GM18907 (cell line): ENCODE data around the gene TFPI2.
A peak's percentile ranks its signal among the peaks of the same experiment; 100 is the strongest.

ENCODE experiments used
- ATAC-seq: cut with Tn5 transposase; IDR thresholded peaks from one replicate; pipeline ENCODE4 v1.9.1; 2021; ENCODE audit warnings: mild to moderate bottlenecking, moderate library complexity; ENCODE audit not compliant: unreplicated experiment

TFPI2 gene

DNA sequence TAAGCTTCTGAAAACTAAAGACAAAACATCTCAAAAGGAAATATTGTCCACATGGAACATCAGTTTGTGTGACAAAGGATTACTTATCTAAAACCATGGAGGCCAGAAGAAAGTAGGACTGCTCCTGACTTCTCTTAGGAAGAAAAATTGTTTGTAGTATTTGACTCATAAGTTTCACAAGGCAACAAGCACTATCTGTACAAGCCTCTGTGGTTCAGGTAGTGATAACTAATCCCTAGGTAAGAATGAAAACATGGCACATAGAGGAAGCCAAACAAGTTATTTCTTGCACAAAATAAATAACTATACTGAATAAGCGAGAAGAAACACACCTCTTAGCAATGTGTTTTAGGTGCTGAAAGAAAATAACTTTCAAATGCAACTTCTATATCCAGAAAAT lies 30.3 kb downstream of the TFPI2 start:
- no peak for ATAC-seq

DNA sequence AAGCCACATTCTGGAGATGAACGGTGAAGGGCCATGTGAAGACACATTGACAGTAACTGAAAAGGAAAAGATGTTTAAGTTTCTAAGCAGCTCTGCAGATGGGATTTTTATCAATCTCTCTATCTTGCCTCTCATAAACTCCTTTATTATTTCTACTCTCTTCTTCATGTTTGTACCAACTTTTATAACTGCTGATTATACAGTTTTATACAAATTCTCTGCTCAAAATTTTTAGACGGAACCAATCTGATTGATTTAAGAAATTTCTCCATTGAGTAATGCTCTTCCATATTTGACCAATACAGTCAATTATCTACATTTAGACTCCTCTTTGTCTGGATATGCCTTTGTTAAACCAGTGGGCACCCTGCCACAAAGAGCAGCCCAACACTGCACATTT lies 31.7 kb downstream of the TFPI2 start:
- ATAC-seq, result no peak

DNA sequence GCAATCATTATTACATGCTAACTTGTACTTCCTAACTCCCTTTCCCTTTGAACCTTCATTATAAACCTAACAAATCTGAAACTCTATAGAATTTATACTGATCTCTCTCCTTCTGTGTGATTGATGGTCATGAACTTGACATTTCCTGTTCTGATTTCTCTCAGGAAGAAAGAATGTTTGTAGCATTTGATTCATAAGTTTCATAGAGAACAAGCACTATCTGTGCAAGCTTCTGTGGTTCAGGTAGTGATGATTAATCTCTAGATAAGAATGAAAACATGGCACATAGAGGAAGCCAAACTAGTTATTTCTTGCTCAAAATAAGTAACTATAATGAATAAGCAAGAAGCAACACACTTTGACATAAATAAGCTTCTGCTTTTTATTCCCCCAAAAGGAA lies 34.2 kb downstream of the TFPI2 start:
- peak; percentile 52 for ATAC-seq

GRCh38 chr7:93855797-93856196 lies 34.8 kb downstream of the TFPI2 start:
- no peak for ATAC-seq

DNA sequence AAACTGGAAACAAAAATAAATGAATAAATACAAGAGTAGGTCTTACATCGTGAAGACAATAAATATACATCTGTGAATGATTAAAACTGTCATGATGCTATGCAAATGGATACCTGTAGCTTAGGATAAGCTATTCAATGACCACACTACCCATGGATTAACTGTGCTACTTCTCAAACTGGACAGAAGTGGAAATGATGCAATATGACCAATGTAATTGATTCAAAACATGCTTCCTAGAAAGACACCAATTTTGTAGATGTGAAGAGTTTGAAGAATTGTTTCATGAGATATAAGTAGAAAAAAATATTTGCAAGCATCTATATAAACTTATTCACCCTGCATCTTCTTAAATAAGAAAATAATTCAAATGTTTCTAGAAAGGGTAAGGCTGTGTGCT lies 36.1 kb downstream of the TFPI2 start:
- ATAC-seq, result no peak

- no peak for ATAC-seq
Observed at GRCh38 chr7:93851536-93851935, 39.0 kb downstream of the TFPI2 start.

- ATAC-seq, result no peak
Observed at GRCh38 chr7:93843260-93843659, 47.3 kb downstream of the TFPI2 start.

DNA sequence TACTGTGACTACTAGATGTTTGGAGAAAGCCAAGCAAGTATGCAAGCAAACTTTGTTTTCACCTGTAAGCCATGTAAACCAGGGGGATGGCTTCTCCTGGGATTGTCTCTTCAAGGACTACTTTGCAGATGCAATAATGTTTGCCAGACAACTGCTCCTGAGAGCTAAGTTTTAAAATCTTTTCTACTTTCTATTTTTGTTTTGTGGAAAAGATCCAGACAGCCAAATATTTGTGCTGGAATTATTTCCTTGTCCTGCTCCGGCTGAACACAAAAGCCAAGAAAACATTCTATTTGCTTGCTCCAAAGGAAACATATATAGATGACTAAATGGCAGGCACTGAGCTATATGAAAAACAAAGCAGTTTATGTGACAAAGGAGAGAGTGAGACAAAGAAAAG lies 51.6 kb downstream of the TFPI2 start:
- no peak for ATAC-seq

DNA sequence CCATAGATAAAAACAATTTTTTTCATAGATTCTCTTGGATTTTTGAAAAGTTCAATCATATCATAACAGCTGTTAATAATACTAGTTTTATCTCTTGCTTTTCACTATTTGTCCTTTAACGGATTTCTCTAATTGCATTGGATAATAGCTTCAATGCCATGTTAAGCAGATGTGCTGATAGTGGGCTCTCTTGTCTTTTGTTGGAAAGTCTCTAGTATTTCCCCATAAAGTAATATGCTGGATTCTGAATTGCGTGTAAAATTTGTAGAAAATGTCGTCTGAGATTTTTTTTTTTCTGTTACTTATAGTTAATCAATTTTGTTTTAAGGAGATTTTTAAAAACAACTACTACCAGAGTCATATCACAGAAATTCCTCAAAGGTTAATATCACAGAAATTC lies 53.3 kb downstream of the TFPI2 start:
- no peak for ATAC-seq

GRCh38 chr7:93836116-93836515 lies 54.4 kb downstream of the TFPI2 start:
- ATAC-seq, result no peak

- ATAC-seq, result no peak
Observed at GRCh38 chr7:93835702-93836101, 54.9 kb downstream of the TFPI2 start.
